ENCODE results near the gene CMAS. TPM values are rescaled to one million over a fixed set of nuclear protein-coding genes. Genes with fewer than 3 reads are reported as not detected.

Gene CMAS
- total RNA-seq, 1 experiment from 2014 or later: 69.0 TPM

DNA sequence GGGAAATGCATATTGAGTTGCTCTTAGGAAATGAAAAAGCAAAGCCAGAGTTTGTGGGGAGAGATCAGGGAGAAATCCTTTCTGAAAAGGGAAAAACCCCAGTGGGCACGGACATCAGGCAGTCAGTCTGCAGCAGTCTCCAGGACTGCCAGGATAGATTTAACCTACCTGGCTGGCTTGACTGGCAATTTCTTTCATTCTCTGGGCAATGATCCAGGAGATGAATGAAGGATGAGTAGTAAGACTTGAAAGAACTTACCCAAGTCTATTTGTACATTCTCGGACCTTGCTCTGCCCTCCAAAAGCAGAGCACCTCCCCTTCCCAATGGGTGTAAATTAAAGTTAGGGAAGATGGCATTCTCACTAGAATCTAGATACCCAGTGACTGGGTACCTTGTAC, 42.9 kb downstream of the CMAS start:
- TF ChIP-seq ZNF416 (CRISPR knock-in tag; IDR thresholded peaks at IDR 0.05) (no peak), MXD4 (CRISPR knock-in tag; IDR thresholded peaks at IDR 0.05; ENCODE audit: borderline replicate concordance) (no peak), NR3C1 (CRISPR knock-in tag; conservative IDR thresholded peaks at IDR 0.05; ENCODE audit: low read depth) (no peak), GRHL2 (CRISPR knock-in tag; IDR thresholded peaks at IDR 0.05; ENCODE audit: insufficient replicate concordance, severe bottlenecking) (no peak), CREB1 (CRISPR knock-in tag; IDR thresholded peaks at IDR 0.05) (no peak), SMAD3 (CRISPR knock-in tag; IDR thresholded peaks at IDR 0.05; ENCODE audit: borderline replicate concordance) (no peak), TCF7 (CRISPR knock-in tag; IDR thresholded peaks at IDR 0.05; ENCODE audit: low read depth) (no peak), FOXP1 (CRISPR knock-in tag; IDR thresholded peaks at IDR 0.05; ENCODE audit: borderline replicate concordance) (no peak), ZNF138 (CRISPR knock-in tag; conservative IDR thresholded peaks at IDR 0.05) (no peak), MYBL2 (CRISPR knock-in tag; IDR thresholded peaks at IDR 0.05) (no peak), GTF2I (CRISPR knock-in tag; conservative IDR thresholded peaks at IDR 0.05) (no peak), CREM (CRISPR knock-in tag; IDR thresholded peaks at IDR 0.05) (no peak)
- TF ChIP-seq, protein P1, sequence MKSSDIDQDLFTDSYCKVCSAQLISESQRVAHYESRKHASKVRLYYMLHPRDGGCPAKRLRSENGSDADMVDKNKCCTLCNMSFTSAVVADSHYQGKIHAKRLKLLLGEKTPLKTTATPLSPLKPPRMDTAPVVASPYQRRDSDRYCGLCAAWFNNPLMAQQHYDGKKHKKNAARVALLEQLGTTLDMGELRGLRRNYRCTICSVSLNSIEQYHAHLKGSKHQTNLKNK (CRISPR knock-in tag; IDR thresholded peaks at IDR 0.05): no peak
- TF ChIP-seq, protein P2, sequence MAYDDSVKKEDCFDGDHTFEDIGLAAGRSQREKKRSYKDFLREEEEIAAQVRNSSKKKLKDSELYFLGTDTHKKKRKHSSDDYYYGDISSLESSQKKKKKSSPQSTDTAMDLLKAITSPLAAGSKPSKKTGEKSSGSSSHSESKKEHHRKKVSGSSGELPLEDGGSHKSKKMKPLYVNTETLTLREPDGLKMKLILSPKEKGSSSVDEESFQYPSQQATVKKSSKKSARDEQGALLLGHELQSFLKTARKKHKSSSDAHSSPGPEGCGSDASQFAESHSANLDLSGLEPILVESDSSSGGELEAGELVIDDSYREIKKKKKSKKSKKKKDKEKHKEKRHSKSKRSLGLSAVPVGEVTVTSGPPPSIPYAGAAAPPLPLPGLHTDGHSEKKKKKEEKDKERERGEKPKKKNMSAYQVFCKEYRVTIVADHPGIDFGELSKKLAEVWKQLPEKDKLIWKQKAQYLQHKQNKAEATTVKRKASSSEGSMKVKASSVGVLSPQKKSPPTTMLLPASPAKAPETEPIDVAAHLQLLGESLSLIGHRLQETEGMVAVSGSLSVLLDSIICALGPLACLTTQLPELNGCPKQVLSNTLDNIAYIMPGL (CRISPR knock-in tag; IDR thresholded peaks at IDR 0.05): no peak
- TF ChIP-seq, protein P3, sequence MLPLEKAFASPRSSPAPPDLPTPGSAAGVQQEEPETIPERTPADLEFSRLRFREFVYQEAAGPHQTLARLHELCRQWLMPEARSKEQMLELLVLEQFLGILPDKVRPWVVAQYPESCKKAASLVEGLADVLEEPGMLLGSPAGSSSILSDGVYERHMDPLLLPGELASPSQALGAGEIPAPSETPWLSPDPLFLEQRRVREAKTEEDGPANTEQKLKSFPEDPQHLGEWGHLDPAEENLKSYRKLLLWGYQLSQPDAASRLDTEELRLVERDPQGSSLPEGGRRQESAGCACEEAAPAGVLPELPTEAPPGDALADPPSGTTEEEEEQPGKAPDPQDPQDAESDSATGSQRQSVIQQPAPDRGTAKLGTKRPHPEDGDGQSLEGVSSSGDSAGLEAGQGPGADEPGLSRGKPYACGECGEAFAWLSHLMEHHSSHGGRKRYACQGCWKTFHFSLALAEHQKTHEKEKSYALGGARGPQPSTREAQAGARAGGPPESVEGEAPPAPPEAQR (CRISPR knock-in tag; IDR thresholded peaks at IDR 0.05): no peak
- H3K36me3 Mint-ChIP-seq: no peaks in the 10 kb centered on the region
- no peak for DNase-seq (ENCODE audit: low spot score)
- ChIA-PET CTCF (no interaction called here), POLR2A (no interaction called here)
- 0 out of 2 replicates have a peak, but pooled peaks cover 4% of the 10 kb centered on the region for H3K4me1 Mint-ChIP-seq
- H3K27me3 Mint-ChIP-seq (ENCODE audit: low read depth): no peaks in the 10 kb centered on the region
- no peaks in the 10 kb centered on the region for H3K9me3 Mint-ChIP-seq
- no peak overlapping the region for H3K27ac Mint-ChIP-seq
- H3K4me3 Mint-ChIP-seq: no peak overlapping the region
- ATAC-seq: no peak

DNA sequence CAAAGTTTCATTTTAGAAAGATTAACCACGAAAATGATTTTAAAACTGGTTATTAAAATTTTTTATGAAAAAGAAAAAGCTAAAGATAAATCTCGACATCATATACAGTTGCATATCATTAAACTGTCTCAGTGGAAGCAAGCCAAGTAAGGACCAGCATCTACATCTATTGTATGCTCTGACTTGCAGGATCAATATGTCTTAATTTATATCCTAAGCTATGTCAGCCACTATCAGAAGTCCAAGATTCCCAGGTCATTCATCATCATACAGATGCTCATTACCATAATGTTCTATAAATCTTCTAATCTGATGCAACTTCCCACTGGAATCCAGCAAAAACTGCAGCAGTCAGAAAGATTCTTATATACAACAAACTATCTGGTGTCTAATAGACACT, 43.5 kb downstream of the CMAS start:
- no peak overlapping the region for H3K4me3 Mint-ChIP-seq
- TF ChIP-seq MYBL2 (CRISPR knock-in tag; IDR thresholded peaks at IDR 0.05): no peak
- TF ChIP-seq ZNF671 (CRISPR knock-in tag; IDR thresholded peaks at IDR 0.05): no peak
- TF ChIP-seq ATF1 (CRISPR knock-in tag; IDR thresholded peaks at IDR 0.05): no peak
- TF ChIP-seq ZNF317 (CRISPR knock-in tag; IDR thresholded peaks at IDR 0.05; ENCODE audit: borderline replicate concordance, low read depth): no peak
- TF ChIP-seq ZNF416 (CRISPR knock-in tag; IDR thresholded peaks at IDR 0.05): no peak
- TF ChIP-seq, protein P4, sequence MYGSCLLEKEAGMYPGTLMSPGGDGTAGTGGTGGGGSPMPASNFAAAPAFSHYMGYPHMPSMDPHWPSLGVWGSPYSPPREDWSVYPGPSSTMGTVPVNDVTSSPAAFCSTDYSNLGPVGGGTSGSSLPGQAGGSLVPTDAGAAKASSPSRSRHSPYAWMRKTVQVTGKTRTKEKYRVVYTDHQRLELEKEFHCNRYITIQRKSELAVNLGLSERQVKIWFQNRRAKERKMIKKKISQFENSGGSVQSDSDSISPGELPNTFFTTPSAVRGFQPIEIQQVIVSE (CRISPR knock-in tag; IDR thresholded peaks at IDR 0.05; ENCODE audit: borderline replicate concordance): no peak
- TF ChIP-seq MXD4 (CRISPR knock-in tag; IDR thresholded peaks at IDR 0.05; ENCODE audit: borderline replicate concordance): no peak
- TF ChIP-seq TEAD1 (CRISPR knock-in tag; IDR thresholded peaks at IDR 0.05): no peak
- TF ChIP-seq, protein P5, sequence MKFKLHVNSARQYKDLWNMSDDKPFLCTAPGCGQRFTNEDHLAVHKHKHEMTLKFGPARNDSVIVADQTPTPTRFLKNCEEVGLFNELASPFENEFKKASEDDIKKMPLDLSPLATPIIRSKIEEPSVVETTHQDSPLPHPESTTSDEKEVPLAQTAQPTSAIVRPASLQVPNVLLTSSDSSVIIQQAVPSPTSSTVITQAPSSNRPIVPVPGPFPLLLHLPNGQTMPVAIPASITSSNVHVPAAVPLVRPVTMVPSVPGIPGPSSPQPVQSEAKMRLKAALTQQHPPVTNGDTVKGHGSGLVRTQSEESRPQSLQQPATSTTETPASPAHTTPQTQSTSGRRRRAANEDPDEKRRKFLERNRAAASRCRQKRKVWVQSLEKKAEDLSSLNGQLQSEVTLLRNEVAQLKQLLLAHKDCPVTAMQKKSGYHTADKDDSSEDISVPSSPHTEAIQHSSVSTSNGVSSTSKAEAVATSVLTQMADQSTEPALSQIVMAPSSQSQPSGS (CRISPR knock-in tag; IDR thresholded peaks at IDR 0.05; ENCODE audit: borderline replicate concordance, low read depth): no peak
- no peak for TF ChIP-seq CREM (CRISPR knock-in tag; IDR thresholded peaks at IDR 0.05)
- TF ChIP-seq RELA (CRISPR knock-in tag; IDR thresholded peaks at IDR 0.05; ENCODE audit: borderline replicate concordance): no peak
- no peak for TF ChIP-seq KAT7 (CRISPR knock-in tag; IDR thresholded peaks at IDR 0.05; ENCODE audit: borderline replicate concordance)
- TF ChIP-seq ZNF121 (CRISPR knock-in tag; IDR thresholded peaks at IDR 0.05): no peak
- TF ChIP-seq, protein P6, sequence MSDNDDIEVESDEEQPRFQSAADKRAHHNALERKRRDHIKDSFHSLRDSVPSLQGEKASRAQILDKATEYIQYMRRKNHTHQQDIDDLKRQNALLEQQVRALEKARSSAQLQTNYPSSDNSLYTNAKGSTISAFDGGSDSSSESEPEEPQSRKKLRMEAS (CRISPR knock-in tag; IDR thresholded peaks at IDR 0.05): no peak
- TF ChIP-seq SP1 (CRISPR knock-in tag; conservative IDR thresholded peaks at IDR 0.05): no peak
- TF ChIP-seq, protein P7, sequence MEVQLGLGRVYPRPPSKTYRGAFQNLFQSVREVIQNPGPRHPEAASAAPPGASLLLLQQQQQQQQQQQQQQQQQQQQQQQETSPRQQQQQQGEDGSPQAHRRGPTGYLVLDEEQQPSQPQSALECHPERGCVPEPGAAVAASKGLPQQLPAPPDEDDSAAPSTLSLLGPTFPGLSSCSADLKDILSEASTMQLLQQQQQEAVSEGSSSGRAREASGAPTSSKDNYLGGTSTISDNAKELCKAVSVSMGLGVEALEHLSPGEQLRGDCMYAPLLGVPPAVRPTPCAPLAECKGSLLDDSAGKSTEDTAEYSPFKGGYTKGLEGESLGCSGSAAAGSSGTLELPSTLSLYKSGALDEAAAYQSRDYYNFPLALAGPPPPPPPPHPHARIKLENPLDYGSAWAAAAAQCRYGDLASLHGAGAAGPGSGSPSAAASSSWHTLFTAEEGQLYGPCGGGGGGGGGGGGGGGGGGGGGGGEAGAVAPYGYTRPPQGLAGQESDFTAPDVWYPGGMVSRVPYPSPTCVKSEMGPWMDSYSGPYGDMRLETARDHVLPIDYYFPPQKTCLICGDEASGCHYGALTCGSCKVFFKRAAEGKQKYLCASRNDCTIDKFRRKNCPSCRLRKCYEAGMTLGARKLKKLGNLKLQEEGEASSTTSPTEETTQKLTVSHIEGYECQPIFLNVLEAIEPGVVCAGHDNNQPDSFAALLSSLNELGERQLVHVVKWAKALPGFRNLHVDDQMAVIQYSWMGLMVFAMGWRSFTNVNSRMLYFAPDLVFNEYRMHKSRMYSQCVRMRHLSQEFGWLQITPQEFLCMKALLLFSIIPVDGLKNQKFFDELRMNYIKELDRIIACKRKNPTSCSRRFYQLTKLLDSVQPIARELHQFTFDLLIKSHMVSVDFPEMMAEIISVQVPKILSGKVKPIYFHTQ (CRISPR knock-in tag; IDR thresholded peaks at IDR 0.05): no peak
- no peak for TF ChIP-seq HMGA2 (CRISPR knock-in tag; IDR thresholded peaks at IDR 0.05)

More for the DNA sequence above, 43.5 kb downstream of the CMAS start:
- Mint-ChIP-seq H3K36me3 (no peaks in the 10 kb centered on the region), H3K27me3 (ENCODE audit: low read depth) (no peaks in the 10 kb centered on the region), H3K4me1 (0 out of 2 replicates have a peak, but pooled peaks cover 3% of the 10 kb centered on the region), H3K27ac (no peak overlapping the region), H3K9me3 (no peaks in the 10 kb centered on the region)
- no peak for ATAC-seq
- CTCF ChIA-PET: no interaction called here
- DNase-seq (ENCODE audit: low spot score): no peak
- POLR2A ChIA-PET: no interaction called here

Measured in WTC11 (cell line).